SJCRH30 (cell line): ENCODE measurements around the gene PC. TPM values are rescaled to one million over a fixed set of nuclear protein-coding genes. Genes with fewer than 3 reads are reported as not detected.
"Not testable (repeated sequence)": the region's sequence is repeated elsewhere in the genome, so short reads cannot be mapped to it uniquely, and the experiment has no call there.

Experiments used
- DNase-seq, 2 experiments: peaks; one replicate each; pipeline ENCODE4 v3.0.0-alpha.2; 2015 to 2020
- H3K27ac ChIP-seq: fragments of 250-450 bp; sonication (Bioruptor Pico); 2 replicates; pipeline ENCODE4 v1.5.1; 2020; ENCODE audit warnings: mild to moderate bottlenecking, moderate library complexity
- H3K27me3 ChIP-seq: fragments of 250-450 bp; sonication (Bioruptor Pico); 2 replicates; pipeline ENCODE4 v1.5.1; 2020; ENCODE audit warnings: mild to moderate bottlenecking, moderate library complexity
- H3K36me3 ChIP-seq: fragments of 250-450 bp; sonication (Bioruptor Pico); 2 replicates; pipeline ENCODE4 v1.5.1; 2020; ENCODE audit warnings: mild to moderate bottlenecking, moderate library complexity
- H3K4me1 ChIP-seq: fragments of 250-450 bp; sonication (Bioruptor Pico); 2 replicates; pipeline ENCODE4 v1.5.1; 2020; ENCODE audit warnings: mild to moderate bottlenecking, moderate library complexity
- H3K4me3 ChIP-seq: fragments of 250-450 bp; sonication (Bioruptor Pico); 2 replicates; pipeline ENCODE4 v1.5.1; 2020; ENCODE audit warnings: mild to moderate bottlenecking, moderate library complexity
- H3K9me3 ChIP-seq: fragments of 250-450 bp; sonication (Bioruptor Pico); replicated peaks from 2 replicates; pipeline ENCODE4 v1.5.1; 2020; ENCODE audit warnings: mild to moderate bottlenecking, moderate library complexity
- total RNA-seq: library from RNA; depleted of rRNA; stranded (reverse); fragments of >200 nt; shearing (Covaris generic); gene quantifications from 2 replicates; pipeline ENCODE4 v1.2.3, GENCODE V29; 2014; rRNA removed

The PC gene
- total RNA-seq, 1 experiment from 2014 or later = 22.9 TPM

DNA sequence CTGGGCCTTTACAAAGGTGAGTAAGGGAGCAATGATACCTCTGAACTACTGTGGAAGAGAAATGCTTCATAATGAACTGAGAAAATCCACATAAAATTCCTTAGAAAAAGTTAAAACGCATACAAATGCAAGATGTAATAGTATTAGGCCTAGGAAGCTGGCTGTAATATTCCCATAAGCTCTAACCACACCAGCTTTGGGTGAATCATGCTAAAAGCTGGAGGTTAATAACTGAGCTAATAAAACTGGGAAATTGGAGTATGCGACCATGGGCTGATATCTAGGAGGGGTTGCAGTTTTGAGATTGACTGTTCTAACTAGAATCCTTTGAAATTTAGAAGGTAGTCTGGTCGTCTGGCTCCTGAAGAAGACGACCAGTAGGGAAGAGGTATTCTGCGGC lies 143.5 kb downstream of the PC start:
- Histone ChIP-seq H3K36me3 (no peaks in the 10 kb centered on the region), H3K9me3 (no peaks in the 10 kb centered on the region), H3K4me3 (no peak overlapping the region), H3K27ac (no peak overlapping the region), H3K4me1 (no peaks in the 10 kb centered on the region), H3K27me3 (no peaks in the 10 kb centered on the region)
- DNase-seq = no peak

GRCh38 chr11:66810576-66811185 lies 147.5 kb downstream of the PC start:
- Histone ChIP-seq H3K4me1 (no peaks in the 10 kb centered on the region), H3K27ac (no peak overlapping the region), H3K36me3 (no peaks in the 10 kb centered on the region), H3K27me3 (no peaks in the 10 kb centered on the region), H3K9me3 (no peaks in the 10 kb centered on the region), H3K4me3 (no peak overlapping the region)
- no peak for DNase-seq

DNA sequence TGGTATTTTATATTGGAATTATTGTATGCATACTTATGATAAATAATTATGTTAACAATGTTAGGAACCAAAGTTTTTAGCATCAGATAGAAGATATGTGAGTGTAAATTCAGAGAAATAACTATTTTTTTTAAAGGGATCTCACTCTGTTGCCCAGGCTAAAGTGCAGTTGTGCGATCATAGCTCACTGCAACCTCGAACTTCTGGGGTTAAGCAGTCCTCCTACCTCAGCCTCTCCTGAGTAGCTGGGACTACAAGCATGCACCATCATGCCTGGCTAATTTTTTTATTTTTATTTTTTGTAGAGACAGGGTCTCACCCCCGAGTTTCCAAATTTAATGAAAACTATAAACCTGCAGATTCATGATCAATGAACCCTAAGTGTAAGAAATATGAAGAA lies 148.6 kb downstream of the PC start:
- H3K4me3 ChIP-seq = no peak overlapping the region
- no peaks in the 10 kb centered on the region for H3K36me3 ChIP-seq
- no peak for DNase-seq
- no peaks in the 10 kb centered on the region for H3K9me3 ChIP-seq
- H3K4me1 ChIP-seq = no peaks in the 10 kb centered on the region
- H3K27ac ChIP-seq = no peak overlapping the region
- no peaks in the 10 kb centered on the region for H3K27me3 ChIP-seq

- Histone ChIP-seq H3K4me3 (no peak overlapping the region), H3K4me1 (no peaks in the 10 kb centered on the region), H3K9me3 (no peaks in the 10 kb centered on the region), H3K27ac (no peak overlapping the region), H3K36me3 (no peaks in the 10 kb centered on the region), H3K27me3 (no peaks in the 10 kb centered on the region)
- no peak for DNase-seq
These were observed 157.3 kb downstream of the PC start for GRCh38 chr11:66800720-66801428.

DNA sequence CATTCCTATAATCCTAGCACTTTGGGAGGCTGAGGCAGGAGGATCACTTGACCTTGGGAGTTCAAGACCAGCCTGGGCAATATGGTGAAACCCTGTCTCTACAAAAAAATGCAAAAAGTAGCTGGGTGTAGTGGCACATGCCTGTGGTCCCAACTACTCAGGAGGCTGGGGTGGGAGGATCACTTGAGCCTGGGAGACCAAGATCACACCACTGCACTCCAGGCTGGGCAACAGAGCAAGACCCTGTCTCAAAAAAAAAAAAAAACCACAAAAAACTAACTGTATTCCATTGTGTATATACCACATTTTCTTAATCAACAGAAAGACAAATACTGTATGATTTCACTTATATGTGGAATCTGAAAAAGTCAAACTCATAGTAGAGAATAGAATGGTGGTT lies 158.4 kb downstream of the PC start:
- not testable (repeated sequence) for H3K4me3 ChIP-seq, H3K36me3 ChIP-seq, H3K4me1 ChIP-seq, H3K27me3 ChIP-seq, DNase-seq, H3K27ac ChIP-seq, H3K9me3 ChIP-seq

Other genes starting within 250 kb of the PC start
- gene SPTBN2, start 229.2 kb downstream of the PC start, total RNA-seq = 4.8 and 8.5 TPM in 2 replicates
- 20.3 and 20.6 TPM in 2 replicates for gene RCE1, start 114.9 kb downstream of the PC start, total RNA-seq
- gene LRFN4, start 101.3 kb downstream of the PC start, total RNA-seq = 15.6 and 15.9 TPM in 2 replicates
- gene C11orf86, start 16.9 kb upstream of the PC start, total RNA-seq = not detected in 2 replicates
- 0.06 and 0.13 TPM in 2 replicates for gene SYT12, start 64.8 kb upstream of the PC start, total RNA-seq
- not detected in 2 replicates for gene RHOD, start 98.5 kb upstream of the PC start, total RNA-seq
- gene KDM2A, start 160.9 kb upstream of the PC start, total RNA-seq = 32.2 and 33.7 TPM in 2 replicates